B cell (primary cell): Measurements from ENCODE around the gene SPOCK1. TPM values are rescaled to one million over a fixed set of nuclear protein-coding genes. Genes with fewer than 3 reads are reported as not detected.

ENCODE experiments used
- ATAC-seq: fragments of 200-7000 bp; cut with Tn5 transposase; one replicate; pipeline ENCODE4 v1.10.0; 2021; ENCODE audit warnings: low read depth, mild to moderate bottlenecking, moderate number of reproducible peaks, moderate library complexity
- CTCF ChIA-PET: fragments of 350-600 bp; sonication (Branson Sonifier 250); formaldehyde crosslinking; loops from one replicate; lab custom pipeline; 2021; ENCODE audit warnings: antibody characterized with exemption, inconsistent platforms; lab: Charles Lee
- POLR2A ChIA-PET: fragments of 350-600 bp; sonication (Branson Sonifier 250); formaldehyde crosslinking; loops from one replicate; lab custom pipeline; 2021; ENCODE audit warnings: antibody characterized with exemption; lab: Charles Lee
- DNase-seq: peaks from one replicate; pipeline ENCODE4 v3.0.0; 2013
- H2AFZ ChIP-seq: 2 replicates; pipeline ENCODE4 v1.6.1; 2012; ENCODE audit warnings: mild to moderate bottlenecking, low read depth, low read length; ENCODE audit not compliant: insufficient read depth, poor library complexity, severe bottlenecking
- H3K27ac ChIP-seq, 2 donors: 1 replicate in 1 of 2; 2 replicates in 1 of 2; pipeline ENCODE4 v1.5.1; 2012 to 2013; ENCODE audit warnings: low read length in 2 of 2, mild to moderate bottlenecking in 2 of 2, moderate library complexity in 1 of 2
- H3K27me3 ChIP-seq, 4 experiments: fragments of 200-600 bp in 1 of 4; sonication (generic) in 1 of 4; replicated peaks in 1 of 4; 1 replicate in 2 of 4; 2 replicates in 2 of 4; pipeline versions ENCODE4 v1.6.1 to v1.7.0; 2013 to 2016; ENCODE audit warnings: low read length in 3 of 4, mild to moderate bottlenecking in 2 of 4, mixed read lengths in 1 of 4, moderate library complexity in 1 of 4; ENCODE audit not compliant: insufficient read depth in 4 of 4, control insufficient read depth in 3 of 4; ENCODE audit errors: control extremely low read depth in 1 of 4
- H3K36me3 ChIP-seq, 2 experiments: replicated peaks in 1 of 2; 1 replicate in 1 of 2; 2 replicates in 1 of 2; pipeline versions ENCODE4 v1.6.1 to v1.7.1; 2013; ENCODE audit warnings: low read length in 1 of 2; ENCODE audit not compliant: insufficient read depth in 2 of 2, control insufficient read depth in 1 of 2; ENCODE audit errors: control extremely low read depth in 1 of 2, extremely low read depth in 1 of 2
- H3K4me1 ChIP-seq, 2 donors: fragments of 200-600 bp in 1 of 2; sonication (generic) in 1 of 2; 1 replicate in 1 of 2; 2 replicates in 1 of 2; pipeline versions ENCODE4 v1.5.1 to v1.6.1; 2013 to 2017; ENCODE audit warnings: low read length in 2 of 2; ENCODE audit not compliant: control insufficient read depth in 2 of 2, insufficient read depth in 2 of 2
- H3K4me2 ChIP-seq: replicated peaks from 2 replicates; pipeline ENCODE3; 2012; ENCODE audit warnings: mild to moderate bottlenecking, low read depth, low read length; ENCODE audit not compliant: poor library complexity, severe bottlenecking
- H3K4me3 ChIP-seq, 5 experiments: fragments of 200-600 bp in 1 of 5; sonication (generic) in 1 of 5; 1 replicate in 3 of 5; 2 replicates in 2 of 5; pipeline versions ENCODE4 v1.5.1 to v1.7.0; 2011 to 2016; ENCODE audit warnings: low read length in 4 of 5, mild to moderate bottlenecking in 4 of 5, low read depth in 2 of 5, control low read depth in 1 of 5, moderate library complexity in 1 of 5; ENCODE audit not compliant: insufficient read depth in 1 of 5; ENCODE audit errors: control extremely low read depth in 1 of 5, extremely low read depth in 1 of 5
- H3K79me2 ChIP-seq: fragments of 200-600 bp; sonication (generic); one replicate; pipeline ENCODE4 v1.6.0; 2016; ENCODE audit warnings: low read length; ENCODE audit not compliant: control insufficient read depth, insufficient read depth
- H3K9ac ChIP-seq: fragments of 200-600 bp; sonication (generic); 2 replicates; pipeline ENCODE4 v1.6.1; 2017; ENCODE audit warnings: mild to moderate bottlenecking, low read length, moderate library complexity
- H3K9me3 ChIP-seq, 3 donors: one replicate each; pipeline versions ENCODE4 v1.6.1 to v1.7.1; 2013; ENCODE audit warnings: low read length in 2 of 3; ENCODE audit not compliant: control insufficient read depth in 2 of 3, insufficient read depth in 1 of 3; ENCODE audit errors: control extremely low read depth in 1 of 3
- H4K20me1 ChIP-seq: 2 replicates; pipeline ENCODE4 v1.6.0; 2012; ENCODE audit warnings: mild to moderate bottlenecking, low read length; ENCODE audit not compliant: insufficient read depth, control insufficient read depth, poor library complexity, severe bottlenecking
- H3K27ac Mint-ChIP-seq: one replicate; pipeline ENCODE4 v1.8.0; 2021; ENCODE audit warnings: mixed read lengths
- H3K27me3 Mint-ChIP-seq: one replicate; pipeline ENCODE4 v1.8.0; 2021; ENCODE audit warnings: mixed read lengths
- H3K4me1 Mint-ChIP-seq: one replicate; pipeline ENCODE4 v1.8.0; 2021; ENCODE audit warnings: mixed read lengths
- H3K4me3 Mint-ChIP-seq: one replicate; pipeline ENCODE4 v1.8.0; 2021; ENCODE audit warnings: mixed read lengths
- H3K9me3 Mint-ChIP-seq: one replicate; pipeline ENCODE4 v1.8.0; 2022; ENCODE audit warnings: mixed read lengths; ENCODE audit not compliant: insufficient read depth
- EZH2 ChIP-seq: IDR thresholded peaks from 2 replicates; pipeline ENCODE4 v1.6.1; 2012; ENCODE audit warnings: borderline replicate concordance, low read depth, mild to moderate bottlenecking, moderate library complexity, low read length; ENCODE audit not compliant: insufficient read depth, poor library complexity, severe bottlenecking
- WGBS: methylation state at CpG from one replicate; pipeline ENCODE4 v1.1.5; 2013; ENCODE audit warnings: missing lambda C conversion rate; ENCODE audit not compliant: insufficient coverage; 5-methylcytosine and 5-hydroxymethylcytosine counted together
- intact Hi-C: fragments of 100-400 bp; cut with micrococcal nuclease; formaldehyde crosslinking; loops from one replicate; pipeline ENCODE4 v1.10.0; 2022
- polyA plus RNA-seq: library from polyadenylated mRNA; depleted of rRNA; stranded (reverse); fragments of >200 nt; gene quantifications from 2 replicates; pipeline ENCODE4 v1.2.3, GENCODE V29; 2012
- total RNA-seq, 2 donors: library from RNA; stranded (reverse); fragments of 120-200 nt in 1 of 2; gene quantifications; 1 replicate in 1 of 2; 2 replicates in 1 of 2; pipeline versions ENCODE4 v1.2.3 to v1.2.4, GENCODE V29; 2013 to 2022
- TF ChIP-seq, protein P1 (sequence below): fragments of 200-600 bp; IDR thresholded peaks from one replicate; pipeline ENCODE4 v1.8.0; 2022; ENCODE audit warnings: antibody characterized with exemption, mild to moderate bottlenecking

The SPOCK1 gene
- total and polyA plus RNA-seq, 2 donors (not counting 1 experiment from before 2014, with no cell fraction given) = not detected

GRCh38 chr5:137355708-137356107 is 143.4 kb downstream of the SPOCK1 start:
- Histone ChIP-seq H3K27ac (no peak overlapping the region), H3K4me1 (no peaks in the 10 kb centered on the region), H2AFZ (no peak overlapping the region), H3K27me3 (peaks cover 0 to 6% (median 0%) of the 10 kb centered on the region in 4 experiments), H4K20me1 (no peaks in the 10 kb centered on the region), H3K4me3 (no peak overlapping the region), H3K79me2 (no peaks in the 10 kb centered on the region), H3K36me3 (no peaks in the 10 kb centered on the region), H3K9ac (no peak overlapping the region), H3K4me2 (no peak overlapping the region), H3K9me3 (peaks cover 0 to 8% (median 0%) of the 10 kb centered on the region in 3 donors)
- intact Hi-C loops = no loop called here
- no peak overlapping the region for H3K27ac Mint-ChIP-seq
- ChIA-PET CTCF (no interaction called here), POLR2A (interaction anchor here (0.6 kb wide), 1 partner anchor 63 kb away, joined by 4 read pairs; no protein-coding TSS in a partner anchor)
- WGBS = 100% methylated on average over 2 of the region's 4 CpGs
- ATAC-seq (no peak), DNase-seq (no peak)
- H3K27me3 Mint-ChIP-seq = peaks cover 23% of the 10 kb centered on the region
- TF ChIP-seq, protein P1, sequence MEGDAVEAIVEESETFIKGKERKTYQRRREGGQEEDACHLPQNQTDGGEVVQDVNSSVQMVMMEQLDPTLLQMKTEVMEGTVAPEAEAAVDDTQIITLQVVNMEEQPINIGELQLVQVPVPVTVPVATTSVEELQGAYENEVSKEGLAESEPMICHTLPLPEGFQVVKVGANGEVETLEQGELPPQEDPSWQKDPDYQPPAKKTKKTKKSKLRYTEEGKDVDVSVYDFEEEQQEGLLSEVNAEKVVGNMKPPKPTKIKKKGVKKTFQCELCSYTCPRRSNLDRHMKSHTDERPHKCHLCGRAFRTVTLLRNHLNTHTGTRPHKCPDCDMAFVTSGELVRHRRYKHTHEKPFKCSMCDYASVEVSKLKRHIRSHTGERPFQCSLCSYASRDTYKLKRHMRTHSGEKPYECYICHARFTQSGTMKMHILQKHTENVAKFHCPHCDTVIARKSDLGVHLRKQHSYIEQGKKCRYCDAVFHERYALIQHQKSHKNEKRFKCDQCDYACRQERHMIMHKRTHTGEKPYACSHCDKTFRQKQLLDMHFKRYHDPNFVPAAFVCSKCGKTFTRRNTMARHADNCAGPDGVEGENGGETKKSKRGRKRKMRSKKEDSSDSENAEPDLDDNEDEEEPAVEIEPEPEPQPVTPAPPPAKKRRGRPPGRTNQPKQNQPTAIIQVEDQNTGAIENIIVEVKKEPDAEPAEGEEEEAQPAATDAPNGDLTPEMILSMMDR = no peak
- TF ChIP-seq EZH2 = no peak
- H3K4me3 Mint-ChIP-seq = no peak overlapping the region
- no peaks in the 10 kb centered on the region for H3K4me1 Mint-ChIP-seq
- no peaks in the 10 kb centered on the region for H3K9me3 Mint-ChIP-seq

- Histone ChIP-seq H3K36me3 (no peaks in the 10 kb centered on the region), H3K27me3 (peaks cover 0 to 6% (median 0%) of the 10 kb centered on the region in 4 experiments), H3K9ac (no peak overlapping the region), H3K9me3 (peaks cover 0 to 8% (median 0%) of the 10 kb centered on the region in 3 donors), H3K27ac (no peak overlapping the region), H3K4me1 (no peaks in the 10 kb centered on the region), H4K20me1 (no peaks in the 10 kb centered on the region), H3K79me2 (no peaks in the 10 kb centered on the region), H2AFZ (no peak overlapping the region), H3K4me3 (no peak overlapping the region), H3K4me2 (no peak overlapping the region)
- no peaks in the 10 kb centered on the region for H3K9me3 Mint-ChIP-seq
- WGBS = no CpG with 5 or more reads among the region's 5 CpGs
- intact Hi-C loops = no loop called here
- CTCF ChIA-PET = no interaction called here
- ATAC-seq (no peak), DNase-seq (no peak)
- no peak for TF ChIP-seq EZH2
- TF ChIP-seq, protein P1 = no peak
- no peak overlapping the region for H3K4me3 Mint-ChIP-seq
- H3K27ac Mint-ChIP-seq = no peak overlapping the region
- POLR2A ChIA-PET = no interaction called here
- no peaks in the 10 kb centered on the region for H3K4me1 Mint-ChIP-seq
- peaks cover 8% of the 10 kb centered on the region for H3K27me3 Mint-ChIP-seq
These were observed 147.0 kb downstream of the SPOCK1 start for GRCh38 chr5:137352095-137352494.
